Trophoblast cell (in vitro differentiated cells and primary cell): ENCODE results near the gene TAS2R46.

ENCODE experiments used
- DNase-seq, 2 donors: peaks; one replicate each; pipeline ENCODE4 v3.0.0-alpha.2; 2016
- H2AFZ ChIP-seq: 2 replicates; pipeline ENCODE4 v1.6.1; 2013; ENCODE audit warnings: low read length, moderate library complexity, mild to moderate bottlenecking; ENCODE audit not compliant: insufficient read depth, poor library complexity
- H2AK5ac ChIP-seq: 2 replicates; pipeline ENCODE4 v1.6.1; 2013; ENCODE audit warnings: mild to moderate bottlenecking, low read length
- H2BK120ac ChIP-seq: 2 replicates; pipeline ENCODE4 v1.6.1; 2013; ENCODE audit warnings: low read length, mild to moderate bottlenecking, moderate library complexity; ENCODE audit not compliant: insufficient read depth, poor library complexity
- H2BK12ac ChIP-seq: 2 replicates; pipeline ENCODE4 v1.6.1; 2013; ENCODE audit warnings: mild to moderate bottlenecking, low read length, moderate library complexity
- H2BK5ac ChIP-seq: 2 replicates; pipeline ENCODE4 v1.6.1; 2013; ENCODE audit warnings: low read length, low read depth, moderate library complexity, mild to moderate bottlenecking; ENCODE audit not compliant: poor library complexity
- H3K14ac ChIP-seq: 2 replicates; pipeline ENCODE4 v1.6.1; 2013; ENCODE audit warnings: mild to moderate bottlenecking, low read length
- H3K18ac ChIP-seq: 2 replicates; pipeline ENCODE4 v1.6.1; 2013; ENCODE audit warnings: mild to moderate bottlenecking, low read length
- H3K23ac ChIP-seq: 2 replicates; pipeline ENCODE4 v1.6.1; 2013; ENCODE audit warnings: low read length
- H3K27ac ChIP-seq: 2 replicates; pipeline ENCODE4 v1.5.1; 2013; ENCODE audit warnings: low read depth, mild to moderate bottlenecking, inconsistent platforms, low read length, moderate library complexity
- H3K27me3 ChIP-seq: 2 replicates; pipeline ENCODE4 v1.6.1; 2013; ENCODE audit warnings: inconsistent platforms, mild to moderate bottlenecking, low read length, moderate library complexity; ENCODE audit not compliant: insufficient read depth
- H3K36me3 ChIP-seq, 2 experiments: 1 replicate in 1 of 2; 2 replicates in 1 of 2; pipeline ENCODE4 v1.6.1; 2013; ENCODE audit warnings: low read length in 2 of 2, mild to moderate bottlenecking in 2 of 2, moderate library complexity in 1 of 2; ENCODE audit not compliant: insufficient read depth in 2 of 2, control insufficient read depth in 1 of 2
- H3K4ac ChIP-seq: 2 replicates; pipeline ENCODE4 v1.6.1; 2013; ENCODE audit warnings: low read depth, mild to moderate bottlenecking, low read length, moderate library complexity
- H3K4me1 ChIP-seq, 2 experiments: 1 replicate in 1 of 2; 2 replicates in 1 of 2; pipeline ENCODE4 v1.6.1; 2013; ENCODE audit warnings: low read length in 2 of 2, mild to moderate bottlenecking in 2 of 2, moderate library complexity in 1 of 2; ENCODE audit not compliant: insufficient read depth in 2 of 2, control insufficient read depth in 1 of 2
- H3K4me2 ChIP-seq: 2 replicates; pipeline ENCODE4 v1.6.1; 2013; ENCODE audit warnings: inconsistent platforms, mild to moderate bottlenecking, low read length, moderate library complexity
- H3K4me3 ChIP-seq: 2 replicates; pipeline ENCODE4 v1.5.1; 2013; ENCODE audit warnings: mild to moderate bottlenecking, low read depth, low read length, inconsistent platforms
- H3K79me1 ChIP-seq: one replicate; pipeline ENCODE4 v1.6.1; 2013; ENCODE audit warnings: low read length
- H3K79me2 ChIP-seq: 2 replicates; pipeline ENCODE4 v1.6.1; 2013; ENCODE audit warnings: low read length, mild to moderate bottlenecking; ENCODE audit not compliant: control insufficient read depth, insufficient read depth, poor library complexity
- H3K9ac ChIP-seq: 2 replicates; pipeline ENCODE4 v1.6.1; 2013; ENCODE audit warnings: mild to moderate bottlenecking, low read length
- H3K9me3 ChIP-seq: 2 replicates; pipeline ENCODE4 v1.6.1; 2013; ENCODE audit warnings: low read depth, mild to moderate bottlenecking, control low read depth, inconsistent platforms, low read length; ENCODE audit not compliant: insufficient read depth
- H4K12ac ChIP-seq: 2 replicates; pipeline ENCODE4 v1.6.1; 2013; ENCODE audit warnings: low read depth, mild to moderate bottlenecking, low read length, moderate library complexity
- H4K8ac ChIP-seq: 2 replicates; pipeline ENCODE4 v1.6.1; 2013; ENCODE audit warnings: low read depth, mild to moderate bottlenecking, low read length, moderate library complexity
- H4K91ac ChIP-seq: one replicate; pipeline ENCODE4 v1.6.1; 2013; ENCODE audit warnings: low read depth, mild to moderate bottlenecking, low read length, moderate library complexity
- WGBS: extraction: QIAGEN DNeasy Blood & Tissue Kit; methylation state at CpG from one replicate; pipeline ENCODE4 v1.1.7; 2013; ENCODE audit warnings: missing lambda C conversion rate; ENCODE audit not compliant: insufficient read length, insufficient coverage; ENCODE audit errors: extremely low coverage; 5-methylcytosine and 5-hydroxymethylcytosine counted together

Gene TAS2R46

GRCh38 chr12:11022520-11022919 is 39.6 kb downstream of the TAS2R46 start, which contains the start of gene TAS2R19:
TSS of gene TAS2R19 (minus strand) at chr12:11022620. CDS start at chr12:11022571, 49 bp downstream.
- H3K79me2 ChIP-seq = no peaks in the 10 kb centered on the region
- H3K9me3 ChIP-seq = no peaks in the 10 kb centered on the region
- H3K18ac ChIP-seq = no peak within 1 kb of the TSS
- H3K14ac ChIP-seq = no peak within 1 kb of the TSS
- no peak within 1 kb of the TSS for H3K27ac ChIP-seq
- no peaks in the 10 kb centered on the region for H3K4me1 ChIP-seq
- no peak within 1 kb of the TSS for H4K12ac ChIP-seq
- H2AK5ac ChIP-seq = no peak within 1 kb of the TSS
- no peak within 1 kb of the TSS for H2BK120ac ChIP-seq
- no peak within 1 kb of the TSS for H2BK5ac ChIP-seq
- no peak within 1 kb of the TSS for H3K4ac ChIP-seq
- no peaks in the 10 kb centered on the region for H3K27me3 ChIP-seq
- no peak within 1 kb of the TSS for H4K8ac ChIP-seq
- H2BK12ac ChIP-seq = no peak within 1 kb of the TSS
- H3K4me3 ChIP-seq = no peak within 1 kb of the TSS
- no peak within 1 kb of the TSS for H3K4me2 ChIP-seq
- peaks cover 0 to 2% of the 10 kb centered on the region in 2 experiments for H3K36me3 ChIP-seq
- no CpG with 5 or more reads among the region's 1 CpG for WGBS
- no peak within 1 kb of the TSS for H3K9ac ChIP-seq
- H3K79me1 ChIP-seq = no peaks in the 10 kb centered on the region
- H3K23ac ChIP-seq = no peak within 1 kb of the TSS
- DNase-seq = no peak
- H4K91ac ChIP-seq = no peak within 1 kb of the TSS
- no peak within 1 kb of the TSS for H2AFZ ChIP-seq

GRCh38 chr12:11016937-11017336 is 45.2 kb downstream of the TAS2R46 start:
- H3K14ac ChIP-seq = no peak overlapping the region
- no peak overlapping the region for H4K12ac ChIP-seq
- H3K23ac ChIP-seq = no peak overlapping the region
- no peak overlapping the region for H2BK5ac ChIP-seq
- no peak overlapping the region for H2AK5ac ChIP-seq
- no peak overlapping the region for H4K91ac ChIP-seq
- H2AFZ ChIP-seq = no peak overlapping the region
- H3K4me3 ChIP-seq = no peak overlapping the region
- no peak overlapping the region for H2BK12ac ChIP-seq
- no peaks in the 10 kb centered on the region for H3K79me2 ChIP-seq
- peaks cover 11 to 14% of the 10 kb centered on the region in 2 experiments for H3K4me1 ChIP-seq
- no peaks in the 10 kb centered on the region for H3K9me3 ChIP-seq
- H3K27ac ChIP-seq = no peak overlapping the region
- H4K8ac ChIP-seq = no peak overlapping the region
- no CpG with 5 or more reads among the region's 1 CpG for WGBS
- no peaks in the 10 kb centered on the region for H3K36me3 ChIP-seq
- no peak overlapping the region for H3K18ac ChIP-seq
- H3K27me3 ChIP-seq = no peaks in the 10 kb centered on the region
- H3K4ac ChIP-seq = no peak overlapping the region
- no peak overlapping the region for H3K9ac ChIP-seq
- H3K79me1 ChIP-seq = peaks cover 3% of the 10 kb centered on the region
- no peak overlapping the region for H3K4me2 ChIP-seq
- DNase-seq = no peak
- no peak overlapping the region for H2BK120ac ChIP-seq

GRCh38 chr12:11015775-11016430 is 46.2 kb downstream of the TAS2R46 start:
- H3K4me1 ChIP-seq = peaks cover 11 to 14% of the 10 kb centered on the region in 2 experiments
- H3K4me2 ChIP-seq = no peak overlapping the region
- no peak overlapping the region for H3K4ac ChIP-seq
- no peak overlapping the region for H4K8ac ChIP-seq
- H3K79me1 ChIP-seq = peaks cover 3% of the 10 kb centered on the region
- H3K14ac ChIP-seq = no peak overlapping the region
- H3K18ac ChIP-seq = no peak overlapping the region
- no peak overlapping the region for H3K4me3 ChIP-seq
- no peaks in the 10 kb centered on the region for H3K9me3 ChIP-seq
- H4K12ac ChIP-seq = no peak overlapping the region
- H3K9ac ChIP-seq = no peak overlapping the region
- no peaks in the 10 kb centered on the region for H3K36me3 ChIP-seq
- H2BK120ac ChIP-seq = no peak overlapping the region
- H3K27ac ChIP-seq = peak overlapping the region; percentile 61
- H2BK12ac ChIP-seq = no peak overlapping the region
- H3K27me3 ChIP-seq = no peaks in the 10 kb centered on the region
- no peak for DNase-seq
- no peak overlapping the region for H2AK5ac ChIP-seq
- no peak overlapping the region for H2AFZ ChIP-seq
- no peak overlapping the region for H2BK5ac ChIP-seq
- no peak overlapping the region for H3K23ac ChIP-seq
- no peak overlapping the region for H4K91ac ChIP-seq
- no CpG with 5 or more reads among the region's 4 CpGs for WGBS
- H3K79me2 ChIP-seq = no peaks in the 10 kb centered on the region

DNA sequence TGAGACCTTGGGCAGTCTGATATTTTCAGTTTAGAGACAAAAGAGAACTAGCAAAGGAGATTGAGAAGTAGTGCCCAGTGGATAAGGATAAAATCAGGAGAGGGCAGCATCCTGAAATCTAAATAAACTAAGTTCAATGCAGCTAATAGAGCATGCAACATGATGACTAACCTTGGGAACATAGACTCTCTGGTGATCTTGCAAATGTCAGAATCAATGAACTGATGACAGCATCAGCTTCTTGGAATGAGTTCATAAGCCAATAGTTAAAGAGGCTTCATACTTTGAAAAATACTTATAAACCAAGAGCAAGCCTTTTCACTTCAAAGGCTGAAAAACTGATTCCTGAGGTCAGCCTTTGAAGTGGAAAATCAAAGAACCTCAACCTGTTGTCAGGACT is 47.9 kb downstream of the TAS2R46 start:
- Histone ChIP-seq H2BK12ac (no peak overlapping the region), H3K4me1 (peaks cover 11 to 14% of the 10 kb centered on the region in 2 experiments), H3K4me3 (no peak overlapping the region), H4K8ac (no peak overlapping the region), H4K12ac (no peak overlapping the region), H2BK5ac (no peak overlapping the region), H2AFZ (no peak overlapping the region), H3K4me2 (no peak overlapping the region), H3K9me3 (no peaks in the 10 kb centered on the region), H3K23ac (no peak overlapping the region), H3K79me2 (no peaks in the 10 kb centered on the region), H3K18ac (no peak overlapping the region), H4K91ac (no peak overlapping the region), H2BK120ac (no peak overlapping the region), H2AK5ac (no peak overlapping the region), H3K14ac (no peak overlapping the region), H3K4ac (no peak overlapping the region), H3K27ac (no peak overlapping the region), H3K9ac (no peak overlapping the region), H3K79me1 (peaks cover 3% of the 10 kb centered on the region), H3K27me3 (no peaks in the 10 kb centered on the region), H3K36me3 (no peaks in the 10 kb centered on the region)
- no peak for DNase-seq
